K562 (cell line): Measurements from ENCODE around the gene SACS.

Experiments
- BCL6 ChIP-seq: fragments of 250-450 bp; sonication (Bioruptor Pico); IDR thresholded peaks from 2 replicates; pipeline ENCODE4 v1.4.0; 2020
- MTA1 ChIP-seq: fragments of 450-650 bp; IDR thresholded peaks from 2 replicates; pipeline ENCODE4 v1.6.1; 2017; ENCODE audit warnings: borderline replicate concordance
- RB1 ChIP-seq: fragments of 450-650 bp; IDR thresholded peaks from 2 replicates; pipeline ENCODE4 v1.6.1; 2017; ENCODE audit warnings: low read depth, mild to moderate bottlenecking
- ZBTB8A ChIP-seq: fragments of 450-650 bp; IDR thresholded peaks from 2 replicates; pipeline ENCODE4 v1.6.1; 2018; ENCODE audit warnings: mild to moderate bottlenecking, moderate library complexity; ENCODE audit not compliant: partially characterized antibody
- ZFP36 ChIP-seq: fragments of 150-350 bp; IDR thresholded peaks from 2 replicates; pipeline ENCODE4 v1.6.1; 2018; ENCODE audit warnings: low read length, low read depth; ENCODE audit not compliant: partially characterized antibody
- TF ChIP-seq, protein P1 (sequence below), 3 experiments: IDR thresholded peaks in 2 of 3; conservative IDR thresholded peaks in 1 of 3; 2 replicates each; pipeline ENCODE4 v1.5.1; 2011 to 2012; ENCODE audit warnings: low read length in 3 of 3, mild to moderate bottlenecking in 3 of 3, control low read depth in 2 of 3, improper control_type of control experiment in 1 of 3, inconsistent platforms in 1 of 3, low read depth in 1 of 3, mixed read lengths in 1 of 3, moderate library complexity in 1 of 3; ENCODE audit not compliant: insufficient read depth in 2 of 3
- TF ChIP-seq, protein P2 (sequence below): sonication (generic); formaldehyde crosslinking; IDR thresholded peaks from 2 replicates; pipeline ENCODE4 v1.8.1; 2023; ENCODE audit warnings: mild to moderate bottlenecking, missing genetic modification reagents
- TF ChIP-seq, protein P3 (sequence below): fragments of 450-650 bp; formaldehyde crosslinking; IDR thresholded peaks from 2 replicates; pipeline ENCODE4 v1.4.0; 2022; ENCODE audit warnings: missing genetic modification characterization
- TF ChIP-seq, protein P4 (sequence below), 2 experiments: IDR thresholded peaks; 2 replicates each; pipeline ENCODE4 v1.6.1; 2011; ENCODE audit warnings: borderline replicate concordance in 1 of 2, control low read depth in 1 of 2, low read depth in 1 of 2, low read length in 1 of 2, mild to moderate bottlenecking in 1 of 2, mixed read lengths in 1 of 2, moderate library complexity in 1 of 2; ENCODE audit not compliant: insufficient read depth in 1 of 2, insufficient read length in 1 of 2, poor library complexity in 1 of 2, severe bottlenecking in 1 of 2; ENCODE audit errors: extremely low read depth in 1 of 2
- TF ChIP-seq, protein P5 (sequence below): fragments of 250-450 bp; sonication (Bioruptor Pico); IDR thresholded peaks from 2 replicates; pipeline ENCODE4 v1.8.0; 2022; ENCODE audit warnings: moderate library complexity, mild to moderate bottlenecking, inconsistent platforms
- TF ChIP-seq, protein P6 (sequence below), 2 experiments: fragments of 450-650 bp; formaldehyde crosslinking in 1 of 2; IDR thresholded peaks; 2 replicates each; pipeline versions ENCODE4 v1.4.0 to v1.6.1; 2014 to 2020; ENCODE audit warnings: mild to moderate bottlenecking in 2 of 2, borderline replicate concordance in 1 of 2, low read depth in 1 of 2

DNA sequence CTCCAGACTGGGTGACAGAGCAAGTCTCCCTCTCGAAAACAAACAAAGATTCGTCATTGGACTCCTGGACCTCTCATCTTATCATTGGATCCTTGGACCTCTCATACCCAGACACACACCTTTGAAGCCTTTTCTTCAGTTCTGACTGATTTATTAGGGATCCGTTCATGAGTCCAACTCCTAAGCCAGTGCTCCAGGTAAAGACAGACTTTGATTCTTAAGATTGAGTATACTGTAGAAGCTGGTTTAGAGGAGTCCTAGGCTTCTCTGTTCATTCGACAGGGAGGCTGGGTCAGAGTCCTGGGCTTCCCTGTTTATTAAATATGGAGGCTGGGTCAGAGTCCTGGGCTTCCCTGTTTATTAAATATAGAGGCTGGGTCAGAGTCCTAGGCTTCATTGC, 38.7 kb downstream of the SACS start:
- TF ChIP-seq, protein P1, sequence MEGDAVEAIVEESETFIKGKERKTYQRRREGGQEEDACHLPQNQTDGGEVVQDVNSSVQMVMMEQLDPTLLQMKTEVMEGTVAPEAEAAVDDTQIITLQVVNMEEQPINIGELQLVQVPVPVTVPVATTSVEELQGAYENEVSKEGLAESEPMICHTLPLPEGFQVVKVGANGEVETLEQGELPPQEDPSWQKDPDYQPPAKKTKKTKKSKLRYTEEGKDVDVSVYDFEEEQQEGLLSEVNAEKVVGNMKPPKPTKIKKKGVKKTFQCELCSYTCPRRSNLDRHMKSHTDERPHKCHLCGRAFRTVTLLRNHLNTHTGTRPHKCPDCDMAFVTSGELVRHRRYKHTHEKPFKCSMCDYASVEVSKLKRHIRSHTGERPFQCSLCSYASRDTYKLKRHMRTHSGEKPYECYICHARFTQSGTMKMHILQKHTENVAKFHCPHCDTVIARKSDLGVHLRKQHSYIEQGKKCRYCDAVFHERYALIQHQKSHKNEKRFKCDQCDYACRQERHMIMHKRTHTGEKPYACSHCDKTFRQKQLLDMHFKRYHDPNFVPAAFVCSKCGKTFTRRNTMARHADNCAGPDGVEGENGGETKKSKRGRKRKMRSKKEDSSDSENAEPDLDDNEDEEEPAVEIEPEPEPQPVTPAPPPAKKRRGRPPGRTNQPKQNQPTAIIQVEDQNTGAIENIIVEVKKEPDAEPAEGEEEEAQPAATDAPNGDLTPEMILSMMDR (IDR thresholded peaks at IDR 0.05 in 2 of 3, conservative IDR thresholded peaks at IDR 0.05 in 1 of 3; ENCODE audit: insufficient read depth in 2 of 3, low read depth in 1 of 3, low read length in 3 of 3), result no peak
- TF ChIP-seq, protein P2, sequence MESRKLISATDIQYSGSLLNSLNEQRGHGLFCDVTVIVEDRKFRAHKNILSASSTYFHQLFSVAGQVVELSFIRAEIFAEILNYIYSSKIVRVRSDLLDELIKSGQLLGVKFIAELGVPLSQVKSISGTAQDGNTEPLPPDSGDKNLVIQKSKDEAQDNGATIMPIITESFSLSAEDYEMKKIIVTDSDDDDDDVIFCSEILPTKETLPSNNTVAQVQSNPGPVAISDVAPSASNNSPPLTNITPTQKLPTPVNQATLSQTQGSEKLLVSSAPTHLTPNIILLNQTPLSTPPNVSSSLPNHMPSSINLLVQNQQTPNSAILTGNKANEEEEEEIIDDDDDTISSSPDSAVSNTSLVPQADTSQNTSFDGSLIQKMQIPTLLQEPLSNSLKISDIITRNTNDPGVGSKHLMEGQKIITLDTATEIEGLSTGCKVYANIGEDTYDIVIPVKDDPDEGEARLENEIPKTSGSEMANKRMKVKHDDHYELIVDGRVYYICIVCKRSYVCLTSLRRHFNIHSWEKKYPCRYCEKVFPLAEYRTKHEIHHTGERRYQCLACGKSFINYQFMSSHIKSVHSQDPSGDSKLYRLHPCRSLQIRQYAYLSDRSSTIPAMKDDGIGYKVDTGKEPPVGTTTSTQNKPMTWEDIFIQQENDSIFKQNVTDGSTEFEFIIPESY, result no peak
- TF ChIP-seq, protein P3, sequence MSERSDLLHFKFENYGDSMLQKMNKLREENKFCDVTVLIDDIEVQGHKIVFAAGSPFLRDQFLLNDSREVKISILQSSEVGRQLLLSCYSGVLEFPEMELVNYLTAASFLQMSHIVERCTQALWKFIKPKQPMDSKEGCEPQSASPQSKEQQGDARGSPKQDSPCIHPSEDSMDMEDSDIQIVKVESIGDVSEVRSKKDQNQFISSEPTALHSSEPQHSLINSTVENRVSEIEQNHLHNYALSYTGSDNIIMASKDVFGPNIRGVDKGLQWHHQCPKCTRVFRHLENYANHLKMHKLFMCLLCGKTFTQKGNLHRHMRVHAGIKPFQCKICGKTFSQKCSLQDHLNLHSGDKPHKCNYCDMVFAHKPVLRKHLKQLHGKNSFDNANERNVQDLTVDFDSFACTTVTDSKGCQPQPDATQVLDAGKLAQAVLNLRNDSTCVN (CRISPR knock-in tag), result no peak
- TF ChIP-seq, protein P4, sequence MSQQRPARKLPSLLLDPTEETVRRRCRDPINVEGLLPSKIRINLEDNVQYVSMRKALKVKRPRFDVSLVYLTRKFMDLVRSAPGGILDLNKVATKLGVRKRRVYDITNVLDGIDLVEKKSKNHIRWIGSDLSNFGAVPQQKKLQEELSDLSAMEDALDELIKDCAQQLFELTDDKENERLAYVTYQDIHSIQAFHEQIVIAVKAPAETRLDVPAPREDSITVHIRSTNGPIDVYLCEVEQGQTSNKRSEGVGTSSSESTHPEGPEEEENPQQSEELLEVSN (IDR thresholded peaks at IDR 0.05; ENCODE audit: borderline replicate concordance in 1 of 2, extremely low read depth in 1 of 2, insufficient read depth in 1 of 2, insufficient read length in 1 of 2, low read depth in 1 of 2, low read length in 1 of 2, poor library complexity in 1 of 2, severe bottlenecking in 1 of 2), result no peak
- TF ChIP-seq MTA1, result no peak
- TF ChIP-seq, protein P5, sequence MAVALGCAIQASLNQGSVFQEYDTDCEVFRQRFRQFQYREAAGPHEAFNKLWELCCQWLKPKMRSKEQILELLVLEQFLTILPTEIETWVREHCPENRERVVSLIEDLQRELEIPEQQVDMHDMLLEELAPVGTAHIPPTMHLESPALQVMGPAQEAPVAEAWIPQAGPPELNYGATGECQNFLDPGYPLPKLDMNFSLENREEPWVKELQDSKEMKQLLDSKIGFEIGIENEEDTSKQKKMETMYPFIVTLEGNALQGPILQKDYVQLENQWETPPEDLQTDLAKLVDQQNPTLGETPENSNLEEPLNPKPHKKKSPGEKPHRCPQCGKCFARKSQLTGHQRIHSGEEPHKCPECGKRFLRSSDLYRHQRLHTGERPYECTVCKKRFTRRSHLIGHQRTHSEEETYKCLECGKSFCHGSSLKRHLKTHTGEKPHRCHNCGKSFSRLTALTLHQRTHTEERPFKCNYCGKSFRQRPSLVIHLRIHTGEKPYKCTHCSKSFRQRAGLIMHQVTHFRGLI (CRISPR knock-in tag), result no peak
- no peak for TF ChIP-seq RB1
- TF ChIP-seq ZFP36, result no peak
- TF ChIP-seq ZBTB8A, result no peak
- TF ChIP-seq, protein P6, sequence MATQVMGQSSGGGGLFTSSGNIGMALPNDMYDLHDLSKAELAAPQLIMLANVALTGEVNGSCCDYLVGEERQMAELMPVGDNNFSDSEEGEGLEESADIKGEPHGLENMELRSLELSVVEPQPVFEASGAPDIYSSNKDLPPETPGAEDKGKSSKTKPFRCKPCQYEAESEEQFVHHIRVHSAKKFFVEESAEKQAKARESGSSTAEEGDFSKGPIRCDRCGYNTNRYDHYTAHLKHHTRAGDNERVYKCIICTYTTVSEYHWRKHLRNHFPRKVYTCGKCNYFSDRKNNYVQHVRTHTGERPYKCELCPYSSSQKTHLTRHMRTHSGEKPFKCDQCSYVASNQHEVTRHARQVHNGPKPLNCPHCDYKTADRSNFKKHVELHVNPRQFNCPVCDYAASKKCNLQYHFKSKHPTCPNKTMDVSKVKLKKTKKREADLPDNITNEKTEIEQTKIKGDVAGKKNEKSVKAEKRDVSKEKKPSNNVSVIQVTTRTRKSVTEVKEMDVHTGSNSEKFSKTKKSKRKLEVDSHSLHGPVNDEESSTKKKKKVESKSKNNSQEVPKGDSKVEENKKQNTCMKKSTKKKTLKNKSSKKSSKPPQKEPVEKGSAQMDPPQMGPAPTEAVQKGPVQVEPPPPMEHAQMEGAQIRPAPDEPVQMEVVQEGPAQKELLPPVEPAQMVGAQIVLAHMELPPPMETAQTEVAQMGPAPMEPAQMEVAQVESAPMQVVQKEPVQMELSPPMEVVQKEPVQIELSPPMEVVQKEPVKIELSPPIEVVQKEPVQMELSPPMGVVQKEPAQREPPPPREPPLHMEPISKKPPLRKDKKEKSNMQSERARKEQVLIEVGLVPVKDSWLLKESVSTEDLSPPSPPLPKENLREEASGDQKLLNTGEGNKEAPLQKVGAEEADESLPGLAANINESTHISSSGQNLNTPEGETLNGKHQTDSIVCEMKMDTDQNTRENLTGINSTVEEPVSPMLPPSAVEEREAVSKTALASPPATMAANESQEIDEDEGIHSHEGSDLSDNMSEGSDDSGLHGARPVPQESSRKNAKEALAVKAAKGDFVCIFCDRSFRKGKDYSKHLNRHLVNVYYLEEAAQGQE (IDR thresholded peaks at IDR 0.05; ENCODE audit: borderline replicate concordance), result no peak
- TF ChIP-seq, protein P6 (CRISPR knock-in tag; IDR thresholded peaks at IDR 0.05; ENCODE audit: low read depth), result no peak
- no peak for TF ChIP-seq BCL6 (CRISPR knock-in tag)
